HuH-7.5 (cell line): ENCODE results near the gene SAMD10.

ENCODE experiments used
- DNase-seq: peaks from one replicate; pipeline ENCODE4 v3.0.0; 2011; ENCODE audit warnings: low spot score

The SAMD10 gene

GRCh38 chr20:63955827-63956663 lies 23.4 kb downstream of the SAMD10 start, which contains the start of gene UCKL1:
Gene UCKL1, minus strand, starts transcription at chr20:63956416. Its CDS starts 44 bp downstream, at chr20:63956372.
- peak; percentile 98 for DNase-seq

DNA sequence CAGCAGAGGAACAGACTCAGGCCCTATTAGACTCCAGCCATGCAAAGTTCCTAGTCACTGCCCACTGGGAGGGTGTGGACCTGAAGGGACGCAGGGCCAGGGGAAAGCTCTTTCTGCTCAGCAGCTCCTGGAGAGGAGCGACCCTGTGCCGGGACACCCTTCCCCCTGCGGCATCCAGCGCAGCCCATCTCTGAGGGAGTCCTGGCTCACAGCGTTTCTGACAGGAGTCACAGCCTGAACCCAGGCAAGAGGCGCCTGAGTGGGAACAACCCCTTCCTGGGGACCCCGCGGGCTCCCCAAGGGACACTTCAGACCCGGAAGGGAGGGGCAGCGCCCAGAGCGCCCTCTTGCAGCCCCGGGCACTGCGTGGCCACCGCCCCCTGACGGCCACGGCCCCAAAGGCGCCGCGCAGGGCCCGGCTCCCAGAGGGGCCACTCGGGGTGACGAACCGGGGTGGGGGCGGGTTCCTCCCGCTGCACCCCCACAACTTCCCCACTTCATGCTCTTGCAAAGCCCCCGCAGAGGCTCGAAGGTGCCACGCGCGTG lies 24.1 kb downstream of the SAMD10 start:
- DNase-seq: peak; percentile 88

DNA sequence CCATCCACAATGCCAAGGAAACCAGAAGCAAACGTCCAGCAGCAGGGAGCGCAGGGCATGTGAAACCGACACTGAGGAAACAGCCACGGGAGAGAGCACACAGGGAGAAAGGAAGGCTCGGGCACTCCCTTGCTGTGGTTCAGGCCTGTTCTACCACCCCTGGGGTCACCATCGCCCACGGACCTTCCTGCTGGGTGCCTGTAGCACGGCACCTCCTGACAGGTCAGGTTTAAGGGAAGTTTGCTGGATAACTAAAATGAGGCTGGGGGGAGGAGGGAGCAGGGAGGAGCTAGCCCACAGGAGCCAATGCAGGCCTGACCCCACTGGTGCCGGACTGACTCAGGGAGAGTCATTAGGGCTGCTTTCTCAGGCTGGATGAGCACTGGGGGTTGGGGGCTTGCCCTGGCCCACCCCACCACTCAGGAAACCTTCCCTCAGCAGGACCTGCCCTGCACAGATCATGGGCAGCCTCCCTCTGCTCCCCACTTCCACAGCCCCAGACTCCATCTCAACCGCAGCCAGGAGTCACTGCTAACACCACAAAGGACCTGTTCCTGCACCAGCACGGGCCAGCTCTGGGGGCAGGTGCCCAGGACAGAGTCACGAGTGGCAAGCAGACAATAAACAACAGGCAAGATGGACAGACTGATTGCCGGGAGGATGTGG lies 25.5 kb downstream of the SAMD10 start:
- DNase-seq: no peak

GRCh38 chr20:63952769-63953168 lies 26.7 kb downstream of the SAMD10 start:
- no peak for DNase-seq

- no peak for DNase-seq
Measured at GRCh38 chr20:63952210-63952535, 27.3 kb downstream of the SAMD10 start.

GRCh38 chr20:63951398-63952209 lies 27.8 kb downstream of the SAMD10 start:
- DNase-seq: no peak

DNA sequence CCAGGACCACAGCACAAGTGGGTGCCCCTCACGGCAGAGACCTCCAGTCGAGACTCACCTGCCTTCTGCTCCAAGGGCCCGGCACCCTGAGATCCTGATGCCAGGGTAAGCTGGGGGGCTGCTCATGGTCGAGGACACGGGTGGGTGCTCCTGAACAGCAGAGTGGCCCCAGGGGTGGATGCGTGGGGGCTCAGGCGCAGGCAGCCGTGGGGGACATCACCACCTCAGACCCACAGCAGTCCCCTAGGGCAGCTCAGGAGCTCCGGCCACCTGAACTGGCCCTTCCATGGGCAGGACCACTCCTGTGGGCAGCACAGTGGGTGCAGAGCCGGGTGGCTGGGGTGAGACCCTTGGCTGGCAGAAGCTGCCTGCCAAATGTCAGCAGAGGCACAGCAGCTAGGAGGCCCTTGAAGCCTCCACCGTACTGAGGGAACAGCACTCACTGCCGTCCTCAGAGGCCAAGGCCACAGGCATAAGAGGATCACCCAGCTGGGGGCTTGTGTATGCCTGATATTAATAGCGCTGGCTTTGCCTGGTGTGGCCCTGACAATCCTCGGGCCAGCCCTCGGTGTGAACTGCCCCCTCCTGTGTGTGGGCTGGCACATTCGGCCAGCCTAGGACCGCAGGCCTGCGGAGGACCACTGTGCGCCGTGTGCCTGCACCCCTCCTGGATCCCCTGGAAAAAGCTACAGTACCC lies 28.6 kb downstream of the SAMD10 start:
- no peak for DNase-seq

GRCh38 chr20:63947638-63948456 lies 31.6 kb downstream of the SAMD10 start:
- no peak for DNase-seq

DNA sequence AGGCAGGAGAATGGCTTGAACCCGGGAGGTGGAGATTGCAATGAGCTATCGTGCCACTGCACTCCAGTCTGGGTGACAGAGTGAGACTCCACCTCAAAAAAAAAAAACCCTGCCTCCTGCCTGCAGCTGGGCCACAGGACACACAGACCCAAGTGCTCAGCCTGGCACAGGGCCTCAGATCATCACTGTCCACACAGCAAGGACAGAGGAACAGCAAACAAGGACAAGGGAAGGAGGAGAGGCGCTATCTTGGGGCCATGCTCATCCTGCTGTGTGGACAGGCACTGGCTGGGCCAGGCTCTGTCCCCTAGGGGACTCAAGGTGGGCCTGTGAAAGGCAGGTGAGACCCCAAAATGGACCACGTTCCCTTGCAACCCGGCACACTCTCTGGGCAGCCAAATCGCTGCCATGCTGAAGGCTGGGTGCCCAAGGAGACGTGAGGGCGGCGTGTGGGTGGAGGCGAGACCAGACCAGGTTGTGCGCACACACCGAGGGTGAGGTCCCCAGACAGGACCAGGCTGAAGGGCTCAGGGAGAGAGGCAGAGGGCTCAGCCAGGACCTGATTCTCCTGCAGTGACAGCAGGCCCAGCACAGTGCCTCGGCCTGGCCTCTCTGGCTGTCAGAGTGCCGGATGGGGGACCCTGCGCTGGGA lies 32.3 kb downstream of the SAMD10 start:
- DNase-seq: no peak

DNA sequence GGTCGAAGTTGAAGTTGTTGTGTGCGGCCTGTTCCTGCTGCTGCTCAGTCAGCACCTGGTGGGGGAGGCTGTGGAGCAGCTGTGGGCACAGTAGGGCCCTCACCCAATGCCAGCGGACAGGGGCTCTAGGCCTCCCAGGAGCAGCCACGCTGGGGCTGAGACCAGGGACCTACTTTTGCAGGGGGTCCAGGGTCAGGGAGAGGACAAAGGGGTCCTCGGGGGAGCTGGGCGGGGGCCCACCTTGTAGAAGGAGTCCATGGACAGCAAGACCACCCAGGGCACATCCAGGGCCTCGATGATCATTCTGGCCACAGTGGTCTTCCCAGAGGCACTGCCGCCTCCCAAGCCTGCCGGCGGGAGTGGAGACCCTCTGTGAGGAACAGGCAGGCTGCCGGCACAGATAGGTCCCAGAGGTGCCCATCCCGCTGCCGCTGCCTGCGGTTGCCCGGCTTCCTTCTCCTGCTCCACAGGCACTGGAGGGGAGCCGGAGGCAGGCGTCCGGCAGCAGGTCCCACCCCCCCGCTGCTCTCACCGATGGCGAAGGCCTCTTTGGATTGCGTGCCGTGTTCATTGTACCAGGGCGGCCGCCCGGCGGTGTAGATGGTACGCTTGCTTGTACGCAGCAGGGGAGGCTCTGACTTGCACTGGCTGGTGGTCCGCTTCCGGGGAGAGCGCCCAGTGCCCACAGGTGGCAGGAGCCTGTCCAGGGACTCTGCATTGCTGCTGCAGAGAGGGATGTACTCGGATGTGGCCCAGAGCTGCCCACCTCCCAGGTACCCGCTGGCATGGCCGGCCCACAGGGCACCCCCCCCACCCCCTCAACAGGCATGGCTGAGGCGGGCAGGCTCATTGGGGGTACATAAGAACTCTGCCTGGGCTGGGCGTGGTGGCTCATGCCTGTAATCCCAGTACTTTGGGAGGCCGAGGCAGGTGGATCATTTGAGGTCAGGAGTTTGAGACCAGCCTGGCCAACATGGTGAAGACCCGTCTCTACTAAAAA lies 33.2 kb downstream of the SAMD10 start:
- no peak for DNase-seq

GRCh38 chr20:63945031-63945658 lies 34.3 kb downstream of the SAMD10 start:
- no peak for DNase-seq

- DNase-seq: no peak
Measured at GRCh38 chr20:63944078-63944941, 35.1 kb downstream of the SAMD10 start.

DNA sequence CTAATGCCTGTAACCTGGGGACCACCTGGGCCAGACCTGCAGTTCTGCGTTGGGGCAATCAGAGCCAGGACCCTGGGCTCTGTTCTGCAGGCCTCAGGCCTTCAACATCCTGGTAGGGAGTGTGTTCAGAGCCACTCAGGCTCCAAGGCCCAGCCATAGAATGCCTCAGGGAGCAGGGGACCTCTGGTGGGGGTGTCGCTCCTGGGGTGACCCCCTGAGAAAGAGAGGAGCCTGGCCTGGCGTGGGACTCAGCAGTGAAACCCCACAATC lies 35.7 kb downstream of the SAMD10 start:
- no peak for DNase-seq

- no peak for DNase-seq
Measured at GRCh38 chr20:63942969-63943807, 36.3 kb downstream of the SAMD10 start.

DNA sequence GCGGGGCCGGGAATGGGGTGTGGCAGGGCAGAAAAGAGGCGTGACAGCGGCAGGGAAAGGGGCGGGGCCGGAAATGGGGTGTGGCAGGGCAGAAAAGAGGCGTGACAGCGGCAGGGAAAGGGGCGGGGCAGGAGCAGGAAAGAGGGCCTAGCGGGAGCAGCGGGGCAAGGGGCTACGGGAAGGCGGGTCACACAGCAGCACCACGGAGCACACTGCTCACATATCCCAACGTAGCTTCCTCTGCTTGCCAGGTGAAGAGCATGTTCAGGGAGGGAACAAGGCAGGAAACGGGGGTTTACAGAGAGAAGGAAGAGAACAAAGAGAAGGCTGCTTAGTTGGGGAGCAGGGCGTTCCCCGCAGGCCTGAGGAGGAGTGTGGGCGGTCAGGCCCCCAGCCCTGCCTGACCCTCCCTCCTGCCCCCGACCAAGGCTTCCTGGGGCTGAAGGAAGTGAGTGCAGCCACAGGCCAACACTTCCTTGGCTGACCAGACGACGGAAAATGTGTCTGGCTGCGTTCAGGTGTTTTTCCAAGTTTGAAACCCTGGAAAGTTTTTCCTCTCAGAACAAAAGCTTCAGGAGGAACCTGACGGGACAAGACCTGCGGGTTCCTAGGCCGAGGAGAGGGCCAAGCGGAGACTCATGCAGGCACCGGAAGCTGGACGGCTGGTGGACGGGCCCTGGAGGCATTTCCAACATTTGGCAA lies 37.0 kb downstream of the SAMD10 start:
- DNase-seq: no peak
